Glomerular visceral epithelial cell (primary cell): ENCODE data around the gene TTC34.
"Not testable (repeated sequence)": the region's sequence is repeated elsewhere in the genome, so short reads cannot be mapped to it uniquely, and the experiment has no call there.

Experiments used
- DNase-seq: peaks from one replicate; pipeline ENCODE4 v3.0.0-alpha.2; 2016; ENCODE audit errors: extremely low spot score

TTC34 gene

GRCh38 chr1:2768052-2768451 is 33.4 kb downstream of the TTC34 start:
- not testable (repeated sequence) for DNase-seq

DNA sequence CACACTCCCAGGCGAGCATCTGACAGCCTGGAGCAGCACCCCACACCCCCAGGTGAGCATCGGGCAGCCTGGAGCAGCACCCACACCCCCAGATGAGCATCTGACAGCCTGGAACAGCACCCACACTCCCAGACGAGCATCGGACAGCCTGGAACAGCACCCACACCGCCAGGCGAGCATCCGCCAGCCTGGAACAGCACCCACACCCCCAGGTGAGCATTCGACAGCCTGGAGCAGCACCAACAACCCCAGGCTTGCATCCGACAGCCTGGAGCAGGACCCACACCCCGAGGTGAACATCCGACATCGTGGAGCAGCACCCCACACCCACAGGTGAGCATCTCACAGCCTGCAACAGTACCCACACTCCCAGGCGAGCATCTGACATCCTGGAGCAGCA is 42.1 kb downstream of the TTC34 start:
- not testable (repeated sequence) for DNase-seq

- not testable (repeated sequence) for DNase-seq
These were observed 44.0 kb downstream of the TTC34 start for GRCh38 chr1:2757519-2757918.

DNA sequence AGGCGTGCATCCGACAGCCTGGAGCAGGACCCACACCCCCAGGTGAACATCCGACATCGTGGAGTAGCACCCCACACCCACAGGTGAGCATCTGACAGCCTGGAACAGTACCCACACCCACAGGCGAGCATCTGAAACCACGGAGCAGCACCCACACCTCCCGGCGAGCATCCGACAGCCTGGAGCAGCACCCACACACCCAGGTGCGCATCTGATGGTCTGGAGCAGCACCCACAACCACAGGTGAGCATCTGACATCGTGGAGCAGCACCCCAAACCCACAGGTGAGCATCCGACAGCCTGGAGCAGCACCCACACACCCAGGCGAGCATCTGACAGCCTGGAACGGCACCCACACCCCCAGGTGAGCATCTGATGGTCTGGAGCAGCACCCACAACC is 46.1 kb downstream of the TTC34 start:
- not testable (repeated sequence) for DNase-seq

GRCh38 chr1:2754597-2754996 is 46.9 kb downstream of the TTC34 start:
- not testable (repeated sequence) for DNase-seq

DNA sequence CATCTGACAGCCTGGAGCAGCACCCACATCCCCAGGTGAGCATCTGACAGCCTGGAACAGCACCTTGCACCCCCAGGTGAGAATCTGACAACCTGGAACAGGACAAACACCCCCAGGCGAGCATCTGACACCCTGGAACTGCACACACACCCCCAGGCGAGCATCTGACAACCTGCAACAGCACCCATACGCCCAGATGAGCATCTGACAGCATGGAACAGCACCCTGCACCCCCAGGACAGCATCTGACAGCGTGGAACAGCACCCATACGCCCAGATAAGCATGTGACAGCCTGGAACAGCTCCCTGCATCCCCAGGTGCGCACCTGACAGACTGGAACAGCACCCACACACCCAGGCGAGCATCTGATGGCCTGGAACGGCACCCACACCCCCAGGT is 49.0 kb downstream of the TTC34 start:
- DNase-seq: not testable (repeated sequence)

DNA sequence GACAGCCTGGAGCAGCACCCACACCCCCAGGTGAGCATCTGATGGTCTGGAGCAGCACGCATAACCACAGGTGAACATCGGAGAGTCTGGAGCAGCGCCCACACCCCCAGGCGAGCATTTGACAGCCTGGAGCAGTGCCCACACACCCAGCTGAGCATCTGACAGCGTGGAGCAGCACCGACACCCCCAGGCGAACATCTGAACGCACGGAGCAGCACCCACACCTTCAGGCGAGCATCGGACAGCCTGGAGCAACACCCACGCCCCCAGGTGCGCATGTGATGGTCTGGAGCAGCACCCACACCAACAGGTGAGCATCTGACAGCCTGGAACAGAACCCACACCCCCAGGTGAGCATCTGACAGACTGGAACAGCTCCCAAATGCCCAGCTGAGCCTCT is 49.6 kb downstream of the TTC34 start:
- not testable (repeated sequence) for DNase-seq

DNA sequence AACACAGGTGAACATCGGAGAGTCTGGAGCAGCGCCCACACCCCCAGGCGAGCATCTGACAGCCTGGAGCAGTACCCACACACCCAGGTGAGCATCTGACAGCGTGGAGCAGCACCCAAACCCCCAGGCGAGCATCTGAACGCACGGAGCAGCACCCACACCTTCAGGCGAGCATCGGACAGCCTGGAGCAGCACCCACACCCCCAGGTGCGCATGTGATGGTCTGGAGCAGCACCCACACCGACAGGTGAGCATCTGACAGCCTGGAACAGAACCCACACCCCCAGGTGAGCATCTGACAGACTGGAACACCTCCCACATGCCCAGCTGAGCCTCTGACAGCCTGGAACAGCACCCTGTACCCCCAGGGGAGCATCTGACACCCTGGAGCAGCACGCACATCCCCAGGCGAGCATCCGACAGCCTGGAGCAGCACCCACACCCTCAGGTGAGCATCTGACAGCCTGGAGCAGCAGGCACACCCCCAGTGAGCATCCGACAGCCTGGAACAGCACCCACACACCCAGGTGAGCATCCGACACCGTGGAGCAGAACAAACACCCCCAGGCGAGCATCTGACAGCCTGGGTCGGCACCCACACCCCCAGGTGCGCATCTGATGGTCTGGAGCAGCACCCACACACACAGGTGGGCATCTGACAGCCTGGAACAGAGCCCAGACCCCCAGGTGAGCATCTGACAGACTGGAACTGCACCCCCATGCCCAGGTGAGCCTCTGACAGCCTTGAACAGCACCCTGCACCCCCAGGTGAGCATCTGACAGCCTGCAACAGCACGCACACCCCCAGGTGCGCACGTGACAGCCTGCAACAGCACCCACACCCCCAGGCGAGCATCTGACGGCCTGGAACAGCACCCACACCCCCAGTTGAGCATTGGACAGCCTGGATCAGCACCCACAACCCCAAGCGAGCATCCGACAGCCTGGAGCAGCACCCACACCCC is 50.4 kb downstream of the TTC34 start:
- DNase-seq: not testable (repeated sequence)

GRCh38 chr1:2750041-2750680 is 51.3 kb downstream of the TTC34 start:
- DNase-seq: not testable (repeated sequence)

DNA sequence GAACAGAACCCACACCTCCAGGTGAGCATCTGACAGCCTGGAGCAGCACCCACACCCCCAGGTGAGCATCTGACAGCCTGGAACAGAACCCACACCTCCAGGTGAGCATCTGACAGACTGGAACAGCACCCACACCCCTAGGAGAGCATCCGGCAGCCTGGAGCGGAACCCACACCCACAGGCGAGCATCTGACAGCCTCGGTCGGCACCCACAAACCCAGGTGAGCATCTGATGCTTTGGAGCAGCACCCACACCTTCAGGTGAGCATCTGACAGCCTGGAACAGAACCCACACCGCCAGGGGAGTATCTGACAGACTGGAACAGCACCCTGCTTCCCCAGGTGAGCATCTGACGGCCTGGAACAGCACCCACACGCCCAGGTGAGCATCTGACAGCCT is 52.9 kb downstream of the TTC34 start:
- DNase-seq: not testable (repeated sequence)

DNA sequence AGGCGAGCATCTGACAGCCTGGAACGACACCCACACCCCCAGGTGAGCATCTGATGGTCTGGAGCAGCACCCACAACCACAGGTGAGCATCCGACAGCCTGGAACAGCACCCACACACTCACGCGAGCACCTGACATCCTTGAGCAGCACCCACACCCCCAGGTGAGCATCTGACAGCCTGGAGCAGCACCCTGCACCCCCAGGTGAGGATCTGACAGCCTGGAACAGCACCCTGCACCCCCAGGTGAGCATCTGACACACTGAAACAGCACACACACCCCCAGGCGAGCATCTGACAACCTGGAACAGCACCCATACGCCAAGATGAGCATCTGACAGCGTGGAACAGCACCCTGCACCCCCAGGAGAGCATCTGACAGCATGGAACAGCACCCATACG is 106.7 kb downstream of the TTC34 start:
- not testable (repeated sequence) for DNase-seq

GRCh38 chr1:2690180-2690579 is 111.3 kb downstream of the TTC34 start:
- DNase-seq: not testable (repeated sequence)

- not testable (repeated sequence) for DNase-seq
These were observed 113.2 kb downstream of the TTC34 start for GRCh38 chr1:2688336-2688665.

DNA sequence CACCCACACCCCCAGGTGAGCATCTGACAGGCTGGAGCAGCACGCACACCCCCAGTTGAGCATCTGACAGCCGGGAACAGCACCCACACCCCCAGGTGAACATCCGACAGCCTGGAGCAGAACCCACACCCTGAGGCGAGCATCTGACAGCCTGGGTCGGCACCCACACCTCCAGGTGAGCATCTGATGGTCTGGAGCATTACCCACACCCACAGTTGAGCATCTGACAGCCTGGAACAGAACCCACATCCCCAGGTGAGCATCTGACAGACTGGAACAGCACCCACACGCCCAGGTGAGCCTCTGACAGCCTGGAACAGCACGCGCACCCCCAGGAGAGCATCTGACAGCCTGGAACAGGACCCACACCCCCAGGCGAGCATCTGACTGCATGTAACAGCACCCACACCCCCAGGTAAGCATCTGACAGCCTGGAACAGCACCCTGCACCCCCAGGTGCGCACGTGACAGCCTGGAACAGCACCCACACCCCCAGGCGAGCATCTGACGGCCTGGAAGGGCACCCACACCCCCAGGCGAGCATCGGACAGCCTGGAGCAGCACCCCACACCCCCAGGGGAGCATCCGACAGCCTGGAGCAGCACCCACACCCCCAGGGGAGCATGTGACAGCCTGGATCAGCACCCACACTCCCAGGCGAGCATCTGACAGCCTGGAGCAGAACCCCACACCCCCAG is 113.7 kb downstream of the TTC34 start:
- DNase-seq: not testable (repeated sequence)

DNA sequence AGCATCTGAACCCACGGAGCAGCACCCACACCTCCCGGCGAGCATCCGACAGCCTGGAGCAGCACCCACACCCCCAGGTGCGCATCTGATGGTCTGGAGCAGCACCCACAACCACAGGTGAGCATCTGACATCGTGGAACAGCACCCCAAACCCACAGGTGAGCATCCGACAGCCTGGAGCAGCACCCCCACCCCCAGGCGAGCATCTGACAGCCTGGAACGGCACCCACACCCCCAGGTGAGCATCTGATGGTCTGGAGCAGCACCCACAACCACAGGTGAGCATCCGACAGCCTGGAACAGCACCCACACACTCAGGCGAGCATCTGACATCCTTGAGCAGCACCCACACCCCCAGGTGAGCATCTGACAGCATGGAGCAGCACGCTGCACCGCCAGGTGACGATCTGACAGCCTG is 114.3 kb downstream of the TTC34 start:
- not testable (repeated sequence) for DNase-seq

GRCh38 chr1:2686091-2686863 is 115.2 kb downstream of the TTC34 start:
- not testable (repeated sequence) for DNase-seq

DNA sequence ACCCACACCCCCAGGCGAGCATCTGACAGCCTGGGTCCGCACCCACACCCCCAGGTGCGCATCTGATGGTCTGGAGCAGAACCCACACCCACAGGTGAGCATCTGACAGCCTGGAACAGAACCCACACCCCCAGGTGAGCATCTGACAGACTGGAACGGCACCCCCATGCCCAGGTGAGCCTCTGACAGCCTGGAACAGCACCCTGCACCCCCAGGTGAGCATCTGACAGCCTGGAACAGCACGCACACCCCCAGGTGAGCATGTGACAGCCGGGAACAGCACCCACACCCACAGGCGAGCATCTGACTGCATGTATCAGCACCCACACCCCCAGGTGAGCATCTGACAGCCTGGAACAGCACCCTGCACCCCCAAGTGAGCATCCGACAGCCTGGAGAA is 115.8 kb downstream of the TTC34 start:
- DNase-seq: not testable (repeated sequence)

DNA sequence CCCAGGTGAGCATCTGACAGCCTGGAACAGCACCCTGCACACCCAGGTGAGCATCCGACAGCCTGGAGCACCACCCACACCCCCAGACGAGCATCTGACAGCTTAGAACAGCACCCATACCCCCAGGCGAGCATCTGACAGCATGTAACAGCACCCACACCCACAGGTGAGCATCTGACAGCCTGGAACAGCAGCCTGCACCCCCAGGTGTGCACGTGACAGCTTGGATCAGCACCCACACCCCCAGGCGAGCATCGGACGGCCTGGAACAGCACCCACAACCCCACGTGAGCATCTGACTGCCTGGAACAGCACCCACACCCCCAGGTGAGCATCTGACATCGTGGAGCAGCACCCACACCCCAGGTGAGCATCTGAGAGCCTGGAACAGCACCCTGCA is 116.6 kb downstream of the TTC34 start:
- DNase-seq: not testable (repeated sequence)

- not testable (repeated sequence) for DNase-seq
These were observed 117.5 kb downstream of the TTC34 start for GRCh38 chr1:2684000-2684399.

DNA sequence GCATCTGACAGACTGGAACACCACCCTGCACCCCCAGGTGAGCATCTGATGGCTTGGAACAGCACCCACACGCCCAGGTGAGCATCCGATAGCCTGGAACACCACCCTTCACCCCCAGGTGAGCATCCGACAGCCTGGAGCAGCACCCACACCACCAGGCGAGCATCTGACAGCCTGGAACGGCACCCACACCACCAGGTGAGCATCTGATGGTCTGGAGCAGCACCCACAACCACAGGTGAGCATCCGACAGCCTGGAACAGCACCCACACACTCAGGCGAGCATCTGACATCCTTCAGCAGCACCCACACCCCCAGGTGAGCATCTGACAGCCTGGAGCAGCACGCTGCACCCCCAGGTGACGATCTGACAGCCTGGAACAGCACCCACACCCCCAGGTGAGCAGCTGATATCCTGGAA is 118.2 kb downstream of the TTC34 start:
- not testable (repeated sequence) for DNase-seq

- not testable (repeated sequence) for DNase-seq
These were observed 118.6 kb downstream of the TTC34 start for GRCh38 chr1:2682879-2683278.
